ENCODE data around the gene PRKCG.

The PRKCG gene

GRCh38 chr19:53873773-53874605, 8.0 kb upstream of the PRKCG start:
- no peak for DNase-seq (ENCODE audit: low read depth)
- no peak overlapping the region for H3K4me3 ChIP-seq (ENCODE audit: control insufficient read depth, low read depth, low read length)
- TF ChIP-seq, protein P1, sequence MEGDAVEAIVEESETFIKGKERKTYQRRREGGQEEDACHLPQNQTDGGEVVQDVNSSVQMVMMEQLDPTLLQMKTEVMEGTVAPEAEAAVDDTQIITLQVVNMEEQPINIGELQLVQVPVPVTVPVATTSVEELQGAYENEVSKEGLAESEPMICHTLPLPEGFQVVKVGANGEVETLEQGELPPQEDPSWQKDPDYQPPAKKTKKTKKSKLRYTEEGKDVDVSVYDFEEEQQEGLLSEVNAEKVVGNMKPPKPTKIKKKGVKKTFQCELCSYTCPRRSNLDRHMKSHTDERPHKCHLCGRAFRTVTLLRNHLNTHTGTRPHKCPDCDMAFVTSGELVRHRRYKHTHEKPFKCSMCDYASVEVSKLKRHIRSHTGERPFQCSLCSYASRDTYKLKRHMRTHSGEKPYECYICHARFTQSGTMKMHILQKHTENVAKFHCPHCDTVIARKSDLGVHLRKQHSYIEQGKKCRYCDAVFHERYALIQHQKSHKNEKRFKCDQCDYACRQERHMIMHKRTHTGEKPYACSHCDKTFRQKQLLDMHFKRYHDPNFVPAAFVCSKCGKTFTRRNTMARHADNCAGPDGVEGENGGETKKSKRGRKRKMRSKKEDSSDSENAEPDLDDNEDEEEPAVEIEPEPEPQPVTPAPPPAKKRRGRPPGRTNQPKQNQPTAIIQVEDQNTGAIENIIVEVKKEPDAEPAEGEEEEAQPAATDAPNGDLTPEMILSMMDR (IDR thresholded peaks at IDR 0.05; ENCODE audit: control insufficient read depth, insufficient read depth, low read depth, low read length, missing control alignments), result no peak

DNA sequence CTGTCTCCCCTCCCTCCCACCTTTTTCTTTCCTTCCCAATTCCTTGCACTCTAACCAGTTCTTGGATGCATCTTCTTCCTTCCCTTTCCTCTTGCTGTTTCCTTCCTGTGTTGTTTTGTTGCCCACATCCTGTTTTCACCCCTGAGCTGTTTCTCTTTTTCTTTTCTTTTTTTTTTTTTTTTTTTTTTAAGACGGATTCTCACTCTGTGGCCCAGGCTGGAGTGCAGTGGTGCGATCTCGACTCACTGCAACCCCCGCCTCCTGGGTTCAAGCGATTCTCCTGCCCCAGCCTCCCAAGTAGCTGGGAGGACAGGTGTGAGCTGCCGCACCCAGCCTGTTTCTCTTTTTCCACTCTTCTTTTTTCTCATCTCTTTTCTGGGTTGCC, 7.4 kb upstream of the PRKCG start:
- no peak overlapping the region for H3K4me3 ChIP-seq (ENCODE audit: control insufficient read depth, low read depth, low read length)
- no peak for DNase-seq (ENCODE audit: low read depth)
- TF ChIP-seq, protein P1 (IDR thresholded peaks at IDR 0.05; ENCODE audit: control insufficient read depth, insufficient read depth, low read depth, low read length, missing control alignments), result no peak

GRCh38 chr19:53875602-53876325, 6.2 kb upstream of the PRKCG start:
- no peak for DNase-seq (ENCODE audit: low read depth)
- no peak overlapping the region for H3K4me3 ChIP-seq (ENCODE audit: control insufficient read depth, low read depth, low read length)
- TF ChIP-seq, protein P1 (IDR thresholded peaks at IDR 0.05; ENCODE audit: control insufficient read depth, insufficient read depth, low read depth, low read length, missing control alignments), result no peak

- H3K4me3 ChIP-seq (ENCODE audit: control insufficient read depth, low read depth, low read length), result no peak overlapping the region
- TF ChIP-seq, protein P1 (IDR thresholded peaks at IDR 0.05; ENCODE audit: control insufficient read depth, insufficient read depth, low read depth, low read length, missing control alignments), result no peak
- no peak for DNase-seq (ENCODE audit: low read depth)
These were observed 5.3 kb upstream of the PRKCG start for GRCh38 chr19:53876651-53877224.

DNA sequence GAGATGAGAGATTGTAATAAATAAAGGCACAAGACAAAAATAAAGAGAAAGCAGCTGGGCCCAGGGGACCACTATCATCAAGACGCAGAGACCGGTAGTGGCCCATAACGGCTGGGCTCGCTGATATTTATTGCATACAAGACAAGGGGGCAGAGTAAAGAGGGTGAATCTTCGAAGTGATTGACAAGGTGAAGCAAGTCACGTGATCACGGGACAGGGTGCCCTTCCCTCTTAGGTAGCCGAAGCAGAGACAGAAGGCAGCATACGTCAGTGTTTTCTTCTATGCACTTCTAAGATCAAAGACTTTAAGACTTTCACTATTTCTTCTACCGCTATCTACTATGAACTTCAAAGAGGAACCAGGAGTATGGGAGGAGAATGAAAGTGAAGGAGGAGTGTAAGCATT, 4.6 kb upstream of the PRKCG start:
- TF ChIP-seq, protein P1 (IDR thresholded peaks at IDR 0.05; ENCODE audit: control insufficient read depth, insufficient read depth, low read depth, low read length, missing control alignments), result no peak
- DNase-seq (ENCODE audit: low read depth), result no peak
- no peak overlapping the region for H3K4me3 ChIP-seq (ENCODE audit: control insufficient read depth, low read depth, low read length)

DNA sequence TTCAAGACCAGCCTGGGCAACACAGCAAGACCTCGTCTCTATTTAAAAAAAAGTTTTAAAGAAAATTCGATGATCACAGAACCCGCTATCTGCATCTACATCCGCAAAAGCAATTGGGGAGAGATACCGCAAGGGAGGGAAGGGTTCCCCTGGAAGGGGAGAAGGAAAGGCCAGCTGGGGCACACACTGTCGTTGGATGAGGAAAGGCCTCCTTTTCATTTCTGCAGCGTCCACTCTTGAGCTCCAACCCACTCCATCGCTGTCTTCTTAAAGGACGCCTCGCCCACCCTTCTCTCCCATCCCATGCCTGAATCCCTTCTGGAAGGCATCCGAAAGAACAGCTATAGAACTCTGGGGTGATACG, 3.2 kb upstream of the PRKCG start:
- no peak for DNase-seq (ENCODE audit: low read depth)
- TF ChIP-seq, protein P1 (IDR thresholded peaks at IDR 0.05; ENCODE audit: control insufficient read depth, insufficient read depth, low read depth, low read length, missing control alignments), result no peak
- peak overlapping the region; percentile 71 for H3K4me3 ChIP-seq (ENCODE audit: control insufficient read depth, low read depth, low read length)
